Measurements from ENCODE around the gene TCF7L1. TPM values are rescaled to one million over a fixed set of nuclear protein-coding genes. Genes with fewer than 3 reads are reported as not detected.
"Not testable (repeated sequence)": the region's sequence is repeated elsewhere in the genome, so short reads cannot be mapped to it uniquely, and the experiment has no call there.

The TCF7L1 gene
- total RNA-seq, 1 donor: not detected

GRCh38 chr2:85209887-85210286 is 76.7 kb downstream of the TCF7L1 start:
- no peaks in the 10 kb centered on the region for H3K4me1 ChIP-seq (ENCODE audit: insufficient read depth, low read length)
- H3K4me3 ChIP-seq (ENCODE audit: low read length): no peak overlapping the region
- no peaks in the 10 kb centered on the region for H3K9me3 ChIP-seq (ENCODE audit: low read depth, low read length)
- H3K27me3 ChIP-seq (ENCODE audit: insufficient read depth, low read length): peaks cover 4% of the 10 kb centered on the region

GRCh38 chr2:85210511-85210910 is 77.3 kb downstream of the TCF7L1 start:
- peaks cover 4% of the 10 kb centered on the region for H3K27me3 ChIP-seq (ENCODE audit: insufficient read depth, low read length)
- H3K4me1 ChIP-seq (ENCODE audit: insufficient read depth, low read length): no peaks in the 10 kb centered on the region
- H3K9me3 ChIP-seq (ENCODE audit: low read depth, low read length): no peaks in the 10 kb centered on the region
- no peak overlapping the region for H3K4me3 ChIP-seq (ENCODE audit: low read length)

GRCh38 chr2:85211606-85212005 is 78.4 kb downstream of the TCF7L1 start:
- not testable (repeated sequence) for H3K27me3 ChIP-seq (ENCODE audit: insufficient read depth, low read length); H3K4me3 ChIP-seq (ENCODE audit: low read length); H3K9me3 ChIP-seq (ENCODE audit: low read depth, low read length); H3K4me1 ChIP-seq (ENCODE audit: insufficient read depth, low read length)

DNA sequence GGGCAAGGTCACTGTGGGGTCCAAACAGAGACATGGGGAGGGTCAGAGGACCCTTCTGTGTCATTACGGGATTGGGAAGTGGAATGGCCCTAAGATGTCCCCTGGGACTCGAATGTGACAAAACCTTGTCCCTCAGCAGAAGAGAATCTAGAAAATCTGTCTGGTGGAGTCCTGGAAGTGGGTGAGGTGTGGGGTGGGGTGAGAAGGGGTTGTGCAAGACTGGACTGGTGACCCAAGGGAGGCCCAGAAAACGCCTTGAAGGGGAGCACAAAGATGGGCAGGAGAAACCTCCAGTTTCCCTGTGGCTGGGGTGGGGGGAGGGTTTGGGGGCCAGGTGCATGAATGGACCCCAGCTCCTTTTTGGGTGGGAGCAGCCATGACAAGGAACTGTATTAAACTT is 79.6 kb downstream of the TCF7L1 start:
- Histone ChIP-seq H3K9me3 (ENCODE audit: low read depth, low read length) (no peaks in the 10 kb centered on the region), H3K4me3 (ENCODE audit: low read length) (no peak overlapping the region), H3K4me1 (ENCODE audit: insufficient read depth, low read length) (no peaks in the 10 kb centered on the region), H3K27me3 (ENCODE audit: insufficient read depth, low read length) (peaks cover 4% of the 10 kb centered on the region)

DNA sequence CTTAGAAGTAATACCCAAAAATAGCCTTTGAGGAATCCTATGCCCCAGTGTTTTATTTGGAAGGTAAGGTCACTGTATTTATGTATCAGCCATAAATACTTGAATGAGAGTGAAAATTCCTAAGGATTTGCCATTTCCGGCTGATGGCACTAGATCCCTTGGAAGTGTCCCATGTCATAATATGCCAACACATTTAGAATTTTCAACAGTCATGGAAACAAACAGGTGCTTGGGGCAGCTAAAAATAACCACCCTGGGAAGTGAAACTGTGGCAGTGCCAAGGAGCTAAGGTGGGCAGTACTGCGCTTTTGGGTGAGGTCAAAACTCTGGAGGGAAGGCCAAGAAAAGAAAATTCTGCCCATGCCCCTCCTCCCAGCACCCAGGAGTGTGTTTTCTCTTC is 80.2 kb downstream of the TCF7L1 start:
- H3K27me3 ChIP-seq (ENCODE audit: insufficient read depth, low read length): peaks cover 4% of the 10 kb centered on the region
- H3K4me1 ChIP-seq (ENCODE audit: insufficient read depth, low read length): no peaks in the 10 kb centered on the region
- no peaks in the 10 kb centered on the region for H3K9me3 ChIP-seq (ENCODE audit: low read depth, low read length)
- H3K4me3 ChIP-seq (ENCODE audit: low read length): no peak overlapping the region

- no peaks in the 10 kb centered on the region for H3K4me1 ChIP-seq (ENCODE audit: insufficient read depth, low read length)
Observed at GRCh38 chr2:85213901-85214512, 80.8 kb downstream of the TCF7L1 start.

GRCh38 chr2:85215081-85215447 is 81.9 kb downstream of the TCF7L1 start:
- peaks cover 4% of the 10 kb centered on the region for H3K27me3 ChIP-seq (ENCODE audit: insufficient read depth, low read length)
- no peak overlapping the region for H3K4me3 ChIP-seq (ENCODE audit: low read length)
- H3K4me1 ChIP-seq (ENCODE audit: insufficient read depth, low read length): no peaks in the 10 kb centered on the region
- H3K9me3 ChIP-seq (ENCODE audit: low read depth, low read length): no peaks in the 10 kb centered on the region

More at GRCh38 chr2:85213901-85214512, 80.8 kb downstream of the TCF7L1 start:
- Histone ChIP-seq H3K4me3 (ENCODE audit: low read length) (no peak overlapping the region), H3K9me3 (ENCODE audit: low read depth, low read length) (no peaks in the 10 kb centered on the region), H3K27me3 (ENCODE audit: insufficient read depth, low read length) (peaks cover 4% of the 10 kb centered on the region)

GRCh38 chr2:85215448-85216401 is 82.5 kb downstream of the TCF7L1 start:
- Histone ChIP-seq H3K27me3 (ENCODE audit: insufficient read depth, low read length) (peaks cover 4% of the 10 kb centered on the region), H3K4me1 (ENCODE audit: insufficient read depth, low read length) (no peaks in the 10 kb centered on the region), H3K4me3 (ENCODE audit: low read length) (no peak overlapping the region), H3K9me3 (ENCODE audit: low read depth, low read length) (no peaks in the 10 kb centered on the region)

DNA sequence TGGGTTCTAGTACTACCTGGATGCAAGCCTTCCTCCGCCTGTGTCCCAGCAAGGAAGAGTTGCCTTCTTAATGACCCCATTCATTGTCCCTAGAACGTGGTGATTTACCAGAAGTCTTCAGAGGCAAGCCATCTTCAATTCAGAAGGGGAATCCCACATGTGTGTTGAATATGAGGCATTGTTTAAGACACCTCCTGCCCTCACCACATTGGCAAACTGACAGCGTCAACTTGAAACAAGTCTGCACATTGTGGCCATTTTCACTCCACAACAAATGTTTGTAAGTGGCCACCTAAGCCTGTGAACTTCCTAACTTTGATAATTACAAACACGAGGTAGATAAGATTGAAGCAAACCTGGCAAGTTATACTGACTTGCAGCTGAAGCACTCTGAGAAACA is 83.7 kb downstream of the TCF7L1 start:
- H3K4me3 ChIP-seq (ENCODE audit: low read length): no peak overlapping the region
- H3K4me1 ChIP-seq (ENCODE audit: insufficient read depth, low read length): no peaks in the 10 kb centered on the region
- H3K27me3 ChIP-seq (ENCODE audit: insufficient read depth, low read length): peaks cover 4% of the 10 kb centered on the region
- no peaks in the 10 kb centered on the region for H3K9me3 ChIP-seq (ENCODE audit: low read depth, low read length)

GRCh38 chr2:85221067-85221691 is 88.0 kb downstream of the TCF7L1 start:
- H3K27me3 ChIP-seq (ENCODE audit: insufficient read depth, low read length): no peaks in the 10 kb centered on the region
- H3K4me1 ChIP-seq (ENCODE audit: insufficient read depth, low read length): no peaks in the 10 kb centered on the region
- no peak overlapping the region for H3K4me3 ChIP-seq (ENCODE audit: low read length)
- no peaks in the 10 kb centered on the region for H3K9me3 ChIP-seq (ENCODE audit: low read depth, low read length)

GRCh38 chr2:85222792-85223191 is 89.6 kb downstream of the TCF7L1 start:
- Histone ChIP-seq H3K4me1 (ENCODE audit: insufficient read depth, low read length) (no peaks in the 10 kb centered on the region), H3K27me3 (ENCODE audit: insufficient read depth, low read length) (peaks cover 4% of the 10 kb centered on the region), H3K9me3 (ENCODE audit: low read depth, low read length) (no peaks in the 10 kb centered on the region), H3K4me3 (ENCODE audit: low read length) (no peak overlapping the region)

- H3K4me1 ChIP-seq (ENCODE audit: insufficient read depth, low read length): no peaks in the 10 kb centered on the region
- H3K4me3 ChIP-seq (ENCODE audit: low read length): no peak overlapping the region
- H3K27me3 ChIP-seq (ENCODE audit: insufficient read depth, low read length): peaks cover 4% of the 10 kb centered on the region
- no peaks in the 10 kb centered on the region for H3K9me3 ChIP-seq (ENCODE audit: low read depth, low read length)
Observed at GRCh38 chr2:85226783-85227182, 93.6 kb downstream of the TCF7L1 start.

DNA sequence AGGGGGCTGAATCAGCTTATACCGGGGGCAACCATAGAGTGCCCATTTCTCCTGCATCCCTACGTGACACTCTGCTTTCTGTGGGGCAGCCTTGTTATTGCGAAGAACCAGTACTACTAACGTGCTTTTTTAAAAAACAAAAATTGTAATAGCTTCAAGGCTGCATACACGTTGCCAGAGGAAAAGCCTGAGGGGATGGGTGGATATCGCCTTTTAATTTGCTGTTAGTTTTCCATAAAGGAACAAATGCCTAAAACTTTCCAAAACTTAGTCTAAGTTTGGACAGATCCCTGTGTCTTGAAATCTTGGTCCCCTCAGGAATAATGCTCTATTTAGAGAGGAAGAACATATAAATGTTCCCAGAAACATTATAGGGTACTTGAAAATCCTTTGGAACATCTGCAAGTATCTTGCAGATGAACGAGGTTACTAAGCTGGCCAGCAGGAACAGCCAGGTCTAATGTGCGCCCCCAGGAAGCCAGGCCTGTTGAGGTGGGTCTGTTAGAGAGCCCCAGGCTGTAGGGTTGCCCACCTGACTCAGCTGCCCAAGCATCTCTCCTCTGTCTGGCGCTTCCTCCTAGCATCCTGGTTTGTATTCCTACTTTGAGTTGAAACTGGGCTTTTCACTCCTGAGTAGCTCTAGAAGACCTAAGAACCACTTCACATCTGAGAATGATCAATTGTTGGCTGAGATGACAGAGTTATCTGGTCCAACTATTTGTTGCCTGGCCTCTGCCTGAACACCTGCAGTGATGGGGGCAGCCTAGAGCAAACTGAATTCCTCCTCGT is 97.7 kb downstream of the TCF7L1 start:
- Histone ChIP-seq H3K4me3 (ENCODE audit: low read length) (no peak overlapping the region), H3K9me3 (ENCODE audit: low read depth, low read length) (no peaks in the 10 kb centered on the region), H3K4me1 (ENCODE audit: insufficient read depth, low read length) (no peaks in the 10 kb centered on the region), H3K27me3 (ENCODE audit: insufficient read depth, low read length) (peaks cover 4% of the 10 kb centered on the region)

DNA sequence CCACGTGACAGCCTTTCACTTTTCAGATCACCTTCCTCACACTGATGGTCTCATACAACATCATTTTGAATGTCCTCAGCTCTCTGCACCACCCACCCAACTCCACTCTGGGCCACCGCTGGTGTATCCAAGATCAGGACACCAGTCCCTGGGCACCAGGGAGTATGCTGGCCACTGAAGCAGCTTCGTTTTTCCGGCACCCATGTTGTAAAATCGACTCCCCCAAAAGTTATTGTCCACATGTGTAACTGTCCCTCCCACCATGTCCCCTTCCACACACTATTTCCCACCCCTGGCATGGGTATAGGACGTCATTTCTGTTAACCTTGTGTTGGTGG is 98.2 kb downstream of the TCF7L1 start:
- Histone ChIP-seq H3K4me1 (ENCODE audit: insufficient read depth, low read length) (no peaks in the 10 kb centered on the region), H3K9me3 (ENCODE audit: low read depth, low read length) (no peaks in the 10 kb centered on the region), H3K27me3 (ENCODE audit: insufficient read depth, low read length) (peaks cover 4% of the 10 kb centered on the region), H3K4me3 (ENCODE audit: low read length) (no peak overlapping the region)

GRCh38 chr2:85231952-85232351 is 98.8 kb downstream of the TCF7L1 start:
- H3K4me1 ChIP-seq (ENCODE audit: insufficient read depth, low read length): no peaks in the 10 kb centered on the region
- H3K27me3 ChIP-seq (ENCODE audit: insufficient read depth, low read length): peaks cover 2% of the 10 kb centered on the region
- no peaks in the 10 kb centered on the region for H3K9me3 ChIP-seq (ENCODE audit: low read depth, low read length)
- no peak overlapping the region for H3K4me3 ChIP-seq (ENCODE audit: low read length)
